GM19324 (cell line): ENCODE measurements around the gene DAAM1.
A peak's percentile ranks its signal among the peaks of the same experiment; 100 is the strongest.

Experiments used
- ATAC-seq: cut with Tn5 transposase; IDR thresholded peaks from one replicate; pipeline ENCODE4 v1.9.1; 2021; ENCODE audit warnings: mild to moderate bottlenecking, moderate library complexity; ENCODE audit not compliant: unreplicated experiment, low FRiP score

The DAAM1 gene

DNA sequence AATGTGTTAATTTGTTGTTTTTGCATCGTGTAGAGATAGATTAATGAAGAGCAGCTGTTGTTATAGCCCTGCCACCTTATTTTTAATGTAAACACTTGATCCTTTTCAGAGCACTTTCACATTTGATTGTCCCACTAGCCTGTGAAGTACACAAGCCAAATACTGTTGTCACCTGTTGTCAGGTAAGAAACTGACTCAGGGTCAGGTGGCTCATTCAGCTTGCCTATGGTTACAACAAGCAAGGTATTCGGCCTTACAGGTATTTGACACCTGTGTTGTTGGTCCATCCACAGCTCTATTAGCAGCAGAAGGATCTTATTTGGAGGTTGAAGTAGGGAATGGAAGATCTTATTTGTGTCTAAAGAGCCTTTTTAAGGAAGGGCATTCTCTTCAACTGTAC, 167.8 kb downstream of the DAAM1 start:
- ATAC-seq, result peak; percentile 45

DNA sequence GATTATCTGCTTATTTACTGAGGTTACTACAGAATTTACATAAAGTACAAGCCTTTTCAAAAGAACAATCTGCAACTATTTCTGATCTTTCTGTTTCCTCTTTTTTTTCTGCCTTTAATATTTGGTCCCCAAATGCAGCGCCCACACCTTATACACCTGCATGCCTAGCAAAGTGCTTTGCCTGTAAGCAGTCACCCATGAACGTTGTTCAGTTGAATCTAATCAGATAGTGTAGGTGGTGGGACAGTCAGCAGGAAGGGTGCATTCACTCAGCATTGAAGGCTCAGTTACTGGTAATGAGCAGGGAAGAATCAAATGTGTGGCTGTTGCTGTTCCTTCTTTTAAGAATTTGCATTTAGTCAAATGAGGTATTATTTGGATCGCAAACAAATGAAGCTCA, 168.3 kb downstream of the DAAM1 start:
- peak; percentile 79 for ATAC-seq

GRCh38 chr14:59358102-59358501, 169.6 kb downstream of the DAAM1 start:
- no peak for ATAC-seq

DNA sequence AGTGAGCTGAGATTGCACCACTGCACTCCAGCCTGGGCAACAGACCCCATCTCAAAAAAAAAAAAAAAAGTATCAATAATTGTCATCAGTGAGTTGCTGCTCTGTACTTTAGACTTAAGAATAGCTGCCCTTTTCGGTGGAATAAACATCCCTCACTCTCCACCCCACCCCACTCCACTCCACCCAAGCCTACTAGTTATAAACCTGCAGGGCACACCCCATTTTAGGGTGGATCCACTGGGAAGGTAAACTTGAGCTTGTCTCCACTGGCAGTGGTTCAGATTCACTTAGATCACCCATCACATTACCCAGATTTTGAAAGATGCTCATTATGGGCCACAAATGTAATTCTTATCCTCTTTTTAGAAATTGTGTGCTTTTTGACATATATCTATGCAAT, 170.3 kb downstream of the DAAM1 start:
- no peak for ATAC-seq

DNA sequence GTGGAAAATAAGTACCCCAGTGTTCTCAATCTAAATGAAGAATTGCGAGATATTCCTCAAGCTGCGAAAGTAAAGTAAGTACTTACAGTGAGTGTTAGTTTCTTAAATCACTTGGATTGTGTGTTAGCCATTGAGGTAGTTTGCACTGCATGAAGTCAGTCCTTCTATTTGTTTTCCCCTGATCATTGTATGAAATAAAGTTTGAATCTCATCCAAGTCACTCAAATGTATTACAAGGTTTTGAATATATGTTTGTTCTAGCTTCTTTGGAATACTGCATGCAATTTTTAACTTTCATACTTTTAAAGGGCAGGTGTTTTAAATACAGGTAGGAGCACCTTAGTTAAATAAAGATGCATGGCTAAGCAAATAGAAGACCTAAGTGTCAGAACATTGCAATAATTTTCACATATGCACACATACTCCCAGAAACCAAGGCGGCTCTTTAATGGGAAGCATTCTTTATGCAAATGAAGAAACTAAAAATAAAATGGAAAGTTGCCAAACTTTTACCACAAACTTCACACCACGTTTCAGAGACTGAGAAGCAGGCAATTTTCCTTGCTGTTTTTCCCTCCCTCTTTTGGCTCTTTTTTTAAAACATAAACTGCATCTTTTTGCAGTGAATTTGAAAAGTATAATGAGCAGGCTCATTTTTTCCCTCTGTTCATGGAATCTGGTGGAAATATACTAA, 171.1 kb downstream of the DAAM1 start:
- no peak for ATAC-seq

DNA sequence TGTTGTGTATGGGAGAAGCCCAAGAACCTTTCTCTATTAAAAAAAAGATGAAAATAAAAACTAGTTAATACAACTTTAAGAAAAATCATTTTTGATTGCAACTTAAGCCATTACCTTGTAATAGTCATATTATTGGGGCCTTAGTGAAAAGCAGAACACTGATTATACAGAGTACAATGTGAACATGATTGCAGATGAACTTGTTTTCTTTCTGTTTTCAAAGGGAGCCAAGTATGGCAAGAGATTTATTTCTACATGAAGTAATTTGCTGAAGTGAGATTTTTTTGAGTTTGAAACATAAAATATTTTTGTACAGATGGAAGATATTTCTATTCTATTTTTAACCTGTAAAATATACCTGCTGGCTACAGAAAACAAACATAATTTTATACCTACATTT, 171.8 kb downstream of the DAAM1 start:
- no peak for ATAC-seq

DNA sequence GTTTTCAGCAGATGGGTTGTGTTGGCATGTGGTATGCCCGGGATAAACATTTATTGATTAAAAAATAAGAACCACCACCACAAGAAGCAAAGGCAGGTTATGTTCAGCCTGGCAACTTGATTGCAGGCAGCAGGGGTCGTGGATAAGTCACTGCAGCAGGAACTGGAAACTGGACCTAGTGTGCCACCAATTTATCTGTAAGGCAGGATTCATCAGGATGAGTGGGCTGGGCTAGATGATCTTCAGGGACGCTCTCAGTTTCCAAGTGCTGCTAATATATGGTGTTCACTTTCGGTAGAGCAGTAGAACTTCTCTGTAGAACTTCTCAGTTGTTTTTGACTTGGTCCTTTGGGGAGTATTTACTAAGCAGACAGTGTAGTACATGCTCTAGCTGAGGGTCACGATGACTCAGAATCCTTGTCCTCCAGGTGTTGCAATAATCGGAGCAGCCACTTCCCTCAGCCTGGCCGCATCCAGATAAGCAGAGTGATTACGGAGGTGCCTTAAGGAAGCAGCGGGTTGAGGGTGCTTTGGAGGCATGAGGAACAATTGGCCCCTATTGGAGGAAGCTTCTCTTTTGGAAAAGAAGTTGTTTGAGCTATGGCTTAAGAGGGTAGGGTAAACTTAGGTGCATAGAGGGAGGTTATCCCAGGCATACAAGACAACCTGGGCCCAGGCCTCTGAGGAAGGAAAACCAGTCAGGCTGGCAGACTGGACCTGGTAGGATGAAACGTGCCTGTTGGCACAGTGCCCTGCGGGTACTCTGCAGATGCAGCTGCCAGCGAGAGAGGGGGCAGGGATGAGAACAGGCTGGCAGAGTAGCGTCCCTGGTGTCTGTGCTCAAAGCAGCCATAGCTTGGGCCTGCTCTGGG, 172.7 kb downstream of the DAAM1 start:
- no peak for ATAC-seq

GRCh38 chr14:59362513-59362912, 174.0 kb downstream of the DAAM1 start:
- no peak for ATAC-seq

GRCh38 chr14:59363531-59364226, 175.2 kb downstream of the DAAM1 start:
- no peak for ATAC-seq

DNA sequence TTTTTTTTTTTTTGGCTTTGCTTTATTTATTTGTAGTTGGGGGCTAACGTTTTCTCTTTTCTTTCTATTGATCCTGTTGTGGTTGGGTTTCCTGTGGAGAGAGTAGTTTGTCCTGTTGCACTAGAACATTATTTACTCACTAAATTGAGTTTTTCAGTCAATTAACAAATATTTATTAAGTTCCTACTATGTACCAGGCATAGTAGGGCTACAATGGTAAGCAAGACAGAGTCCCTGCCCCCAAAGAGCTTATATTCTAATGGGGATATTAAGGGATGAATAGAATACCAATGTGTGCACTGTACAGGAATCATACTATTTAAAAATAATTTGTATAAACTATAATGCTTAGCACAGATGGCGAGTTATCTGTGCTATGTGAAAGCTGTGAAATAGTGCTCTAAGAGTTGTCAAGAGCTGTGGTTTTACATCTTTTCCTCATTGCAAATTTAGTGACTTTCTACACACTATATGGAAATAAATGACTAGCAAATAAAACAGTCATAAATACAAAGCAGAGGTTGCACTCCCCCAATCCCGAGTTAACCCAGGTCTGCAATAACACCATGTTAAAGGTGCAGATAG, 181.8 kb downstream of the DAAM1 start:
- ATAC-seq, result no peak

- ATAC-seq, result no peak
These were observed 183.3 kb downstream of the DAAM1 start for GRCh38 chr14:59371771-59372170.

DNA sequence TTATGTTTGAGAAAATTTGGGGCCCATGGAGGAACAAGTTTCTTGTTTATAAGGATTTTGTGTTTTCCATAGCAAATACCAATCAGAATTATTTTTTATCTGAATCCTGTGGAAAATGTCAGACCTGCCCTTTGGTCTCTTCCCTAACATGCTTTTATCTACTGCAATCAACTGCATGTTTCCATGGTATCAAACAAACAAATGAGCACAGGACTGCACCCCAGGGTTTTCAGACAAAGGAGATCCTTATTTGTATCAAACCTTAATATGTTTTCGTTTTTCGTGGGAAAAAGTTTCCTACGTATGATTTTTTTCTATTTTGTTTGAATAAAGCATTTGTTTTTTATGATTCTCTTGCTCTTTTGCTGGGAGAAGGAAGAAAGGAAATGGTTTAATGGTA, 185.6 kb downstream of the DAAM1 start:
- no peak for ATAC-seq

GRCh38 chr14:59376686-59377085, 188.2 kb downstream of the DAAM1 start:
- no peak for ATAC-seq

DNA sequence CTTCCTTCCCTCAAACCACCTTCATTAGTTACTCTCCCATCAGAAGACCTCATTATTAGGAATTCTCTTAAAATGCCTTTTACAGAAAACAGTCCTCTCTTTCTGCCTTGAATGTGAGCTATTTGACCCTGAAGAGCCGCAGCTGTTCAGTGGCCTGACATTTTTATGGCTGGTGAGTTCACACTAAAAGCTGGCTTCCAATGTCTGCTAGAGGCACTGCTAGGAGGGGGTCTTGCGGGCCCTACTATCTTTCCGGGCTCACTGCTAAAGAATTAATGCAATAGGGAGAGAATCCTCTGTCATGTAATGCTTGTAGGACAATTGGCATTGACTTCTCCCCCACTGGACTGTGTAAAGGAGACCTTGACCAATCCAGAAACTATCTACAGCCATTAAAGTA, 189.0 kb downstream of the DAAM1 start:
- ATAC-seq, result no peak

- no peak for ATAC-seq
These were observed 189.6 kb downstream of the DAAM1 start for GRCh38 chr14:59377991-59378601.

GRCh38 chr14:59389936-59390335, 201.5 kb downstream of the DAAM1 start:
- ATAC-seq, result no peak

GRCh38 chr14:59391388-59391787, 202.9 kb downstream of the DAAM1 start:
- no peak for ATAC-seq

GRCh38 chr14:59394268-59394667, 205.8 kb downstream of the DAAM1 start:
- no peak for ATAC-seq

DNA sequence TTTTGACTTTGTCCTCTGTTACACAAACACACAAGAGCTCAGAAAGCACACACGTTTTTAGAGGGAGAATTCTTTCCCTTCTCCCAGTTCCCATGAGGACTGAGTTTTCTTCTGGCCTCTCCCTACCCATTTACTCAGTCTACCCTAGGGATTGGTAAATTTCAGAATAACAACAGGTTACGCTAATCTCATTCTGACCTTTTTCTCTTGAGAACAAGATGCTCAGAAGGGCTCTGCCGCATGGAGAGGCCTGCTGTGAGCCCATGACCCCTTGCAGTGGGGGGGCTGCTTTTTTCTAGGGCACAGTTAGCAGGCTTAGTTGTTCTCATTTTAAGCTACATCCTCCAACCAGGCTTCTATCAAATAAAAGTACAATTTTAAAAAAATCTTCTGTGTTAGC, 207.2 kb downstream of the DAAM1 start:
- ATAC-seq, result no peak

DNA sequence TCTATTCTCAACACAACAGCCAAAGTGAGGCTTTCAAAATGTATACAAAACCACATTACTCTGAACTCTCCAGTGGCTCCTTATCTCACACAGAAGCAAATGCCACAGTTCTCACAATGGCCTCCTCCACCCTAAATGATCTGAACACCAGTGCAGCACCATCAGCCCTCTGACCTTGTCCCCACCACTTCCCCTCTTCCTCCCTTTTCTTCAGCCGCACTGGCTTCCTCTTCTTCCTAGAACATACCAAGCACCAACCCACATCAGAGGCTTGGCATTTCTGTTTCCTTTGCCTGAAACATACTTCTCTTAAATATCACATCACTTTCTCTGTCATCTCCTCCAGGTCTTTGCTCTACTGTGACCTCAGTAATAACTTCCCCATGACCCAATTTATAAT, 210.4 kb downstream of the DAAM1 start:
- ATAC-seq, result no peak
